ENCODE measurements around the gene TM2D3. TPM values are rescaled to one million over a fixed set of nuclear protein-coding genes. Genes with fewer than 3 reads are reported as not detected.

Gene TM2D3
- total RNA-seq, 1 experiment from 2014 or later, result 23.1 TPM

DNA sequence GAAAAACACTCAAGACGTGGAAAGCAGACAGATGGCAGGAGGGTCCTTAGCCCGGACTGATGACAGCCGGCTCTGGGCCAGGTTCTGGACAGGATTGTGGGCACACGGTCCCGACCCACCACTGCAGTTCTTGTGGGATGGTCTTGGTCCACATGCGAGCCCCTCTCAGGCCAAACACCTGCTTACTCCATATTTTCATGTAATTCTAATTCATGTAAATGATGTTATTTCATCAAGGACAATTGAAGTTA, 32.6 kb downstream of the TM2D3 start (continued):
- TF ChIP-seq, protein P1, sequence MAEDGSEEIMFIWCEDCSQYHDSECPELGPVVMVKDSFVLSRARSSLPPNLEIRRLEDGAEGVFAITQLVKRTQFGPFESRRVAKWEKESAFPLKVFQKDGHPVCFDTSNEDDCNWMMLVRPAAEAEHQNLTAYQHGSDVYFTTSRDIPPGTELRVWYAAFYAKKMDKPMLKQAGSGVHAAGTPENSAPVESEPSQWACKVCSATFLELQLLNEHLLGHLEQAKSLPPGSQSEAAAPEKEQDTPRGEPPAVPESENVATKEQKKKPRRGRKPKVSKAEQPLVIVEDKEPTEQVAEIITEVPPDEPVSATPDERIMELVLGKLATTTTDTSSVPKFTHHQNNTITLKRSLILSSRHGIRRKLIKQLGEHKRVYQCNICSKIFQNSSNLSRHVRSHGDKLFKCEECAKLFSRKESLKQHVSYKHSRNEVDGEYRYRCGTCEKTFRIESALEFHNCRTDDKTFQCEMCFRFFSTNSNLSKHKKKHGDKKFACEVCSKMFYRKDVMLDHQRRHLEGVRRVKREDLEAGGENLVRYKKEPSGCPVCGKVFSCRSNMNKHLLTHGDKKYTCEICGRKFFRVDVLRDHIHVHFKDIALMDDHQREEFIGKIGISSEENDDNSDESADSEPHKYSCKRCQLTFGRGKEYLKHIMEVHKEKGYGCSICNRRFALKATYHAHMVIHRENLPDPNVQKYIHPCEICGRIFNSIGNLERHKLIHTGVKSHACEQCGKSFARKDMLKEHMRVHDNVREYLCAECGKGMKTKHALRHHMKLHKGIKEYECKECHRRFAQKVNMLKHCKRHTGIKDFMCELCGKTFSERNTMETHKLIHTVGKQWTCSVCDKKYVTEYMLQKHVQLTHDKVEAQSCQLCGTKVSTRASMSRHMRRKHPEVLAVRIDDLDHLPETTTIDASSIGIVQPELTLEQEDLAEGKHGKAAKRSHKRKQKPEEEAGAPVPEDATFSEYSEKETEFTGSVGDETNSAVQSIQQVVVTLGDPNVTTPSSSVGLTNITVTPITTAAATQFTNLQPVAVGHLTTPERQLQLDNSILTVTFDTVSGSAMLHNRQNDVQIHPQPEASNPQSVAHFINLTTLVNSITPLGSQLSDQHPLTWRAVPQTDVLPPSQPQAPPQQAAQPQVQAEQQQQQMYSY (CRISPR knock-in tag; IDR thresholded peaks at IDR 0.05), result no peak
- no peak for TF ChIP-seq ATF1 (CRISPR knock-in tag; IDR thresholded peaks at IDR 0.05)

DNA sequence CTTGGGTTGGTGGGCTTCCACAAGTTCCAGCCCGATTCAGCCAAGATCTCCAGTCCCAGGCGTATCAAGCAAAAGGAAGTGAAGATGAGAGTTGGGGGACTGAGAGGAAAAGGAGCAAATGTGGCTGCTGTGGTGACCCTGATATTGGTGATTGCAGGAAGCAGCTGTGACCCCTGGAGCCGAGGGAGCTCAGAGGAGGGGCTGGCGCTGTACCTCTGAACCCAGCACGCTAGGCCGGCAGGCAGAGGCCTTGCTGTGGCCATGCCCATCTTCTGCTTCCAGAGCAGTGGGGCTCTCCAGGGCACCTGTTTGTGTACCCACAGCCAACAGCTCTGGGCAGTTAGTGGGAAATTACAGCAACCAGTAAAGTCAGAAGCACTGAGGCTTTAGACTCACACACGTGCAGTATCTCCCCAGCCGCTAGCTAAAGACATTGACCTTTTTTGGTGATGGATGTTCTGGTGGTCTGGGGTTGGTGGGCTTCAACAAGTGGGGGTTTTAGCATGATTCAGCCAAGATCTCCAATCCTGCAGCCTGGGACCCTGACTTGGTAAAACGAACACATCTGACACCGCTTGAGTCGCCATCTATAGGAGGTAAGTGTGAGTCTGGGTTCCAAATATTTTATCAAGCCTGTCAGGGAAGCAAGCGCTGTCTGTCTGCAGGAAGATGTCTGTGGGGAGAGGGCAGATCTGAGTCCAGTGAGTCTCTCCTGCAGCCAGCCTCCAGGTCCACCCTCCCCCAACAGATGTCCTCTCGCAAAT, 33.1 kb downstream of the TM2D3 start:
- DNase-seq (ENCODE audit: low spot score) (no peak), ATAC-seq (no peak)
- CTCF ChIA-PET, result interaction anchor here (0.6 kb wide), 1 partner anchor 133 kb away, joined by 3 read pairs; no protein-coding TSS in a partner anchor
- H3K4me3 Mint-ChIP-seq, result no peak overlapping the region
- POLR2A ChIA-PET, result no interaction called here
- TF ChIP-seq FOXP1 (CRISPR knock-in tag; IDR thresholded peaks at IDR 0.05; ENCODE audit: borderline replicate concordance), result no peak
- TF ChIP-seq HMGA2 (CRISPR knock-in tag; IDR thresholded peaks at IDR 0.05), result no peak
- no peak for TF ChIP-seq MYBL2 (CRISPR knock-in tag; IDR thresholded peaks at IDR 0.05)
- TF ChIP-seq MXD4 (CRISPR knock-in tag; IDR thresholded peaks at IDR 0.05; ENCODE audit: borderline replicate concordance), result no peak
- TF ChIP-seq, protein P2, sequence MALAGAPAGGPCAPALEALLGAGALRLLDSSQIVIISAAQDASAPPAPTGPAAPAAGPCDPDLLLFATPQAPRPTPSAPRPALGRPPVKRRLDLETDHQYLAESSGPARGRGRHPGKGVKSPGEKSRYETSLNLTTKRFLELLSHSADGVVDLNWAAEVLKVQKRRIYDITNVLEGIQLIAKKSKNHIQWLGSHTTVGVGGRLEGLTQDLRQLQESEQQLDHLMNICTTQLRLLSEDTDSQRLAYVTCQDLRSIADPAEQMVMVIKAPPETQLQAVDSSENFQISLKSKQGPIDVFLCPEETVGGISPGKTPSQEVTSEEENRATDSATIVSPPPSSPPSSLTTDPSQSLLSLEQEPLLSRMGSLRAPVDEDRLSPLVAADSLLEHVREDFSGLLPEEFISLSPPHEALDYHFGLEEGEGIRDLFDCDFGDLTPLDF (CRISPR knock-in tag; IDR thresholded peaks at IDR 0.05), result no peak
- TF ChIP-seq TP53 (CRISPR knock-in tag; IDR thresholded peaks at IDR 0.05), result no peak
- TF ChIP-seq, protein P3, sequence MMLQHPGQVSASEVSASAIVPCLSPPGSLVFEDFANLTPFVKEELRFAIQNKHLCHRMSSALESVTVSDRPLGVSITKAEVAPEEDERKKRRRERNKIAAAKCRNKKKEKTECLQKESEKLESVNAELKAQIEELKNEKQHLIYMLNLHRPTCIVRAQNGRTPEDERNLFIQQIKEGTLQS (CRISPR knock-in tag; conservative IDR thresholded peaks at IDR 0.05), result no peak
- TF ChIP-seq FOXJ3 (CRISPR knock-in tag; IDR thresholded peaks at IDR 0.05; ENCODE audit: borderline replicate concordance), result no peak
- TF ChIP-seq, protein P4, sequence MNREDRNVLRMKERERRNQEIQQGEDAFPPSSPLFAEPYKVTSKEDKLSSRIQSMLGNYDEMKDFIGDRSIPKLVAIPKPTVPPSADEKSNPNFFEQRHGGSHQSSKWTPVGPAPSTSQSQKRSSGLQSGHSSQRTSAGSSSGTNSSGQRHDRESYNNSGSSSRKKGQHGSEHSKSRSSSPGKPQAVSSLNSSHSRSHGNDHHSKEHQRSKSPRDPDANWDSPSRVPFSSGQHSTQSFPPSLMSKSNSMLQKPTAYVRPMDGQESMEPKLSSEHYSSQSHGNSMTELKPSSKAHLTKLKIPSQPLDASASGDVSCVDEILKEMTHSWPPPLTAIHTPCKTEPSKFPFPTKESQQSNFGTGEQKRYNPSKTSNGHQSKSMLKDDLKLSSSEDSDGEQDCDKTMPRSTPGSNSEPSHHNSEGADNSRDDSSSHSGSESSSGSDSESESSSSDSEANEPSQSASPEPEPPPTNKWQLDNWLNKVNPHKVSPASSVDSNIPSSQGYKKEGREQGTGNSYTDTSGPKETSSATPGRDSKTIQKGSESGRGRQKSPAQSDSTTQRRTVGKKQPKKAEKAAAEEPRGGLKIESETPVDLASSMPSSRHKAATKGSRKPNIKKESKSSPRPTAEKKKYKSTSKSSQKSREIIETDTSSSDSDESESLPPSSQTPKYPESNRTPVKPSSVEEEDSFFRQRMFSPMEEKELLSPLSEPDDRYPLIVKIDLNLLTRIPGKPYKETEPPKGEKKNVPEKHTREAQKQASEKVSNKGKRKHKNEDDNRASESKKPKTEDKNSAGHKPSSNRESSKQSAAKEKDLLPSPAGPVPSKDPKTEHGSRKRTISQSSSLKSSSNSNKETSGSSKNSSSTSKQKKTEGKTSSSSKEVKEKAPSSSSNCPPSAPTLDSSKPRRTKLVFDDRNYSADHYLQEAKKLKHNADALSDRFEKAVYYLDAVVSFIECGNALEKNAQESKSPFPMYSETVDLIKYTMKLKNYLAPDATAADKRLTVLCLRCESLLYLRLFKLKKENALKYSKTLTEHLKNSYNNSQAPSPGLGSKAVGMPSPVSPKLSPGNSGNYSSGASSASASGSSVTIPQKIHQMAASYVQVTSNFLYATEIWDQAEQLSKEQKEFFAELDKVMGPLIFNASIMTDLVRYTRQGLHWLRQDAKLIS (CRISPR knock-in tag; IDR thresholded peaks at IDR 0.05; ENCODE audit: borderline replicate concordance), result no peak
- TF ChIP-seq JUN (CRISPR knock-in tag; IDR thresholded peaks at IDR 0.05), result no peak
- TF ChIP-seq, protein P5, sequence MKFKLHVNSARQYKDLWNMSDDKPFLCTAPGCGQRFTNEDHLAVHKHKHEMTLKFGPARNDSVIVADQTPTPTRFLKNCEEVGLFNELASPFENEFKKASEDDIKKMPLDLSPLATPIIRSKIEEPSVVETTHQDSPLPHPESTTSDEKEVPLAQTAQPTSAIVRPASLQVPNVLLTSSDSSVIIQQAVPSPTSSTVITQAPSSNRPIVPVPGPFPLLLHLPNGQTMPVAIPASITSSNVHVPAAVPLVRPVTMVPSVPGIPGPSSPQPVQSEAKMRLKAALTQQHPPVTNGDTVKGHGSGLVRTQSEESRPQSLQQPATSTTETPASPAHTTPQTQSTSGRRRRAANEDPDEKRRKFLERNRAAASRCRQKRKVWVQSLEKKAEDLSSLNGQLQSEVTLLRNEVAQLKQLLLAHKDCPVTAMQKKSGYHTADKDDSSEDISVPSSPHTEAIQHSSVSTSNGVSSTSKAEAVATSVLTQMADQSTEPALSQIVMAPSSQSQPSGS (CRISPR knock-in tag; IDR thresholded peaks at IDR 0.05; ENCODE audit: borderline replicate concordance, low read depth), result no peak
- TF ChIP-seq, protein P6, sequence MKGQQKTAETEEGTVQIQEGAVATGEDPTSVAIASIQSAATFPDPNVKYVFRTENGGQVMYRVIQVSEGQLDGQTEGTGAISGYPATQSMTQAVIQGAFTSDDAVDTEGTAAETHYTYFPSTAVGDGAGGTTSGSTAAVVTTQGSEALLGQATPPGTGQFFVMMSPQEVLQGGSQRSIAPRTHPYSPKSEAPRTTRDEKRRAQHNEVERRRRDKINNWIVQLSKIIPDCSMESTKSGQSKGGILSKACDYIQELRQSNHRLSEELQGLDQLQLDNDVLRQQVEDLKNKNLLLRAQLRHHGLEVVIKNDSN (CRISPR knock-in tag; IDR thresholded peaks at IDR 0.05), result no peak
- no peak for TF ChIP-seq SP1 (CRISPR knock-in tag; conservative IDR thresholded peaks at IDR 0.05)
- TF ChIP-seq, protein P7, sequence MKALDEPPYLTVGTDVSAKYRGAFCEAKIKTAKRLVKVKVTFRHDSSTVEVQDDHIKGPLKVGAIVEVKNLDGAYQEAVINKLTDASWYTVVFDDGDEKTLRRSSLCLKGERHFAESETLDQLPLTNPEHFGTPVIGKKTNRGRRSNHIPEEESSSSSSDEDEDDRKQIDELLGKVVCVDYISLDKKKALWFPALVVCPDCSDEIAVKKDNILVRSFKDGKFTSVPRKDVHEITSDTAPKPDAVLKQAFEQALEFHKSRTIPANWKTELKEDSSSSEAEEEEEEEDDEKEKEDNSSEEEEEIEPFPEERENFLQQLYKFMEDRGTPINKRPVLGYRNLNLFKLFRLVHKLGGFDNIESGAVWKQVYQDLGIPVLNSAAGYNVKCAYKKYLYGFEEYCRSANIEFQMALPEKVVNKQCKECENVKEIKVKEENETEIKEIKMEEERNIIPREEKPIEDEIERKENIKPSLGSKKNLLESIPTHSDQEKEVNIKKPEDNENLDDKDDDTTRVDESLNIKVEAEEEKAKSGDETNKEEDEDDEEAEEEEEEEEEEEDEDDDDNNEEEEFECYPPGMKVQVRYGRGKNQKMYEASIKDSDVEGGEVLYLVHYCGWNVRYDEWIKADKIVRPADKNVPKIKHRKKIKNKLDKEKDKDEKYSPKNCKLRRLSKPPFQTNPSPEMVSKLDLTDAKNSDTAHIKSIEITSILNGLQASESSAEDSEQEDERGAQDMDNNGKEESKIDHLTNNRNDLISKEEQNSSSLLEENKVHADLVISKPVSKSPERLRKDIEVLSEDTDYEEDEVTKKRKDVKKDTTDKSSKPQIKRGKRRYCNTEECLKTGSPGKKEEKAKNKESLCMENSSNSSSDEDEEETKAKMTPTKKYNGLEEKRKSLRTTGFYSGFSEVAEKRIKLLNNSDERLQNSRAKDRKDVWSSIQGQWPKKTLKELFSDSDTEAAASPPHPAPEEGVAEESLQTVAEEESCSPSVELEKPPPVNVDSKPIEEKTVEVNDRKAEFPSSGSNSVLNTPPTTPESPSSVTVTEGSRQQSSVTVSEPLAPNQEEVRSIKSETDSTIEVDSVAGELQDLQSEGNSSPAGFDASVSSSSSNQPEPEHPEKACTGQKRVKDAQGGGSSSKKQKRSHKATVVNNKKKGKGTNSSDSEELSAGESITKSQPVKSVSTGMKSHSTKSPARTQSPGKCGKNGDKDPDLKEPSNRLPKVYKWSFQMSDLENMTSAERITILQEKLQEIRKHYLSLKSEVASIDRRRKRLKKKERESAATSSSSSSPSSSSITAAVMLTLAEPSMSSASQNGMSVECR (CRISPR knock-in tag; IDR thresholded peaks at IDR 0.05; ENCODE audit: borderline replicate concordance), result no peak
- TF ChIP-seq, protein P8, sequence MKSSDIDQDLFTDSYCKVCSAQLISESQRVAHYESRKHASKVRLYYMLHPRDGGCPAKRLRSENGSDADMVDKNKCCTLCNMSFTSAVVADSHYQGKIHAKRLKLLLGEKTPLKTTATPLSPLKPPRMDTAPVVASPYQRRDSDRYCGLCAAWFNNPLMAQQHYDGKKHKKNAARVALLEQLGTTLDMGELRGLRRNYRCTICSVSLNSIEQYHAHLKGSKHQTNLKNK (CRISPR knock-in tag; IDR thresholded peaks at IDR 0.05), result no peak
- H3K27me3 Mint-ChIP-seq (ENCODE audit: low read depth), result peaks cover 16% of the 10 kb centered on the region
- H3K4me1 Mint-ChIP-seq, result peaks cover 36% of the 10 kb centered on the region
- peaks cover 16% of the 10 kb centered on the region for H3K9me3 Mint-ChIP-seq
- H3K36me3 Mint-ChIP-seq, result peaks cover 11% of the 10 kb centered on the region
- H3K27ac Mint-ChIP-seq, result peak overlapping the region; percentile 28; the same call in 1 of the 2 replicates

All from WTC11 (cell line).